A673 (cell line): Measurements from ENCODE around the gene MDN1. TPM values are rescaled to one million over a fixed set of nuclear protein-coding genes. Genes with fewer than 3 reads are reported as not detected.
"Not testable (repeated sequence)": the region's sequence is repeated elsewhere in the genome, so short reads cannot be mapped to it uniquely, and the experiment has no call there.

Experiments
- BruUV-seq: library from RNA; stranded (reverse); fragments of 400-500 nt; replicated peaks from 2 replicates; lab custom pipeline; 2021; lab: Mats Ljungman, UMichigan
- CTCF ChIA-PET: fragments of 300-600 bp; sonication (Branson Sonifier 250); formaldehyde crosslinking; loops from one replicate; lab custom pipeline; 2022; ENCODE audit warnings: antibody characterized with exemption; lab: Charles Lee
- POLR2A ChIA-PET: fragments of 300-600 bp; sonication (Branson Sonifier 250); formaldehyde crosslinking; loops from one replicate; lab custom pipeline; 2022; ENCODE audit warnings: antibody characterized with exemption; ENCODE audit not compliant: low non-redundant PET; lab: Charles Lee
- DNase-seq: peaks from one replicate; pipeline ENCODE4 v3.0.0-alpha.2; 2015; ENCODE audit warnings: low spot score
- H3K27ac ChIP-seq: fragments of 200-600 bp; sonication (generic); 2 replicates; pipeline ENCODE4 v1.5.1; 2016; ENCODE audit warnings: mixed run types, low read depth, mild to moderate bottlenecking, mixed read lengths, antibody characterized with exemption, low read length; ENCODE audit not compliant: poor library complexity, severe bottlenecking
- H3K27me3 ChIP-seq: fragments of 200-600 bp; sonication (generic); replicated peaks from 2 replicates; pipeline ENCODE4 v1.6.1; 2017; ENCODE audit warnings: mixed run types, low read depth, mild to moderate bottlenecking, mixed read lengths, antibody characterized with exemption, low read length; ENCODE audit not compliant: insufficient read depth, poor library complexity
- H3K36me3 ChIP-seq: fragments of 200-600 bp; sonication (generic); 2 replicates; pipeline ENCODE4 v1.6.1; 2016; ENCODE audit warnings: mixed run types, mild to moderate bottlenecking, mixed read lengths, antibody characterized with exemption, low read length; ENCODE audit not compliant: insufficient read depth, poor library complexity, severe bottlenecking
- H3K4me1 ChIP-seq: fragments of 200-600 bp; sonication (generic); 2 replicates; pipeline ENCODE4 v1.6.1; 2017; ENCODE audit warnings: mixed run types, mild to moderate bottlenecking, mixed read lengths, antibody characterized with exemption, low read length; ENCODE audit not compliant: insufficient read depth, poor library complexity, severe bottlenecking
- H3K4me3 ChIP-seq: fragments of 200-600 bp; sonication (generic); 2 replicates; pipeline ENCODE4 v1.5.1; 2016; ENCODE audit warnings: low read depth, mixed run types, mild to moderate bottlenecking, mixed read lengths, low read length; ENCODE audit not compliant: poor library complexity, severe bottlenecking
- H3K9me3 ChIP-seq: fragments of 200-600 bp; sonication (generic); 2 replicates; pipeline ENCODE4 v1.6.1; 2016; ENCODE audit warnings: mixed run types, low read depth, mild to moderate bottlenecking, mixed read lengths, antibody characterized with exemption, low read length; ENCODE audit not compliant: poor library complexity, severe bottlenecking
- CTCF ChIP-seq: fragments of 300-800, 200-600 bp; sonication (generic); conservative IDR thresholded peaks from 2 replicates; pipeline ENCODE4 v1.5.1; 2017; ENCODE audit warnings: low read depth, mild to moderate bottlenecking, antibody characterized with exemption, low read length, moderate library complexity, mixed read lengths
- EZH2 ChIP-seq: fragments of 200-600 bp; sonication (generic); IDR thresholded peaks from 2 replicates; pipeline ENCODE4 v1.6.1; 2017; ENCODE audit warnings: borderline replicate concordance, low read depth, mild to moderate bottlenecking, mixed read lengths, antibody characterized with exemption, low read length; ENCODE audit not compliant: poor library complexity, severe bottlenecking
- intact Hi-C: fragments of 100-400 bp; cut with micrococcal nuclease; formaldehyde crosslinking; loops from one replicate; pipeline ENCODE4 v1.10.0; 2022; ENCODE audit not compliant: unreplicated experiment
- total RNA-seq: library from RNA; stranded (reverse); gene quantifications from 2 replicates; pipeline ENCODE4 v1.2.3, GENCODE V29; 2021

MDN1 gene
- total RNA-seq, 1 experiment from 2014 or later, result 64.4 TPM

GRCh38 chr6:89830170-89830809 lies 10.7 kb upstream of the MDN1 start:
- H3K27ac ChIP-seq, result peak overlapping the region; percentile 81

GRCh38 chr6:89829472-89830169 lies 10.0 kb upstream of the MDN1 start, which contains the start of gene CASP8AP2:
Gene CASP8AP2 (plus strand): TSS chr6:89829880.
- DNase-seq, result peak; percentile 100
- ChIA-PET CTCF (interaction anchor here (0.6 kb wide), 1 partner anchor 11 kb away, joined by 5 read pairs; no protein-coding TSS in a partner anchor), POLR2A (interaction anchor here (0.6 to 1.0 kb wide), 6 partner anchors 10 to 403 kb away, joined by 3 to 11 read pairs (median 6); partner anchors contain the start of gene MDN1)
- Histone ChIP-seq H3K27me3 (no peaks in the 10 kb centered on the region), H3K27ac (peak within 1 kb of the TSS; percentile 81), H3K9me3 (no peaks in the 10 kb centered on the region), H3K4me1 (no peaks in the 10 kb centered on the region), H3K36me3 (peaks cover 25% of the 10 kb centered on the region), H3K4me3 (peak within 1 kb of the TSS; percentile 79)
- TF ChIP-seq EZH2 (no peak), CTCF (no peak)
- intact Hi-C loops, result no loop called here
- no TSS peak for BruUV-seq

More at GRCh38 chr6:89830170-89830809, 10.7 kb upstream of the MDN1 start:
- CTCF ChIA-PET, result no interaction called here
- TSS peak; percentile 56 for BruUV-seq
- H3K9me3 ChIP-seq, result no peaks in the 10 kb centered on the region
- POLR2A ChIA-PET, result interaction anchor here (0.7 kb wide), 1 partner anchor 1320 kb away, joined by 3 read pairs; no protein-coding TSS in a partner anchor
- peaks cover 25% of the 10 kb centered on the region for H3K36me3 ChIP-seq
- no peaks in the 10 kb centered on the region for H3K4me1 ChIP-seq
- peak; percentile 18 for DNase-seq
- TF ChIP-seq CTCF, result no peak
- TF ChIP-seq EZH2, result no peak
- intact Hi-C loops, result no loop called here
- no peaks in the 10 kb centered on the region for H3K27me3 ChIP-seq
- peak overlapping the region; percentile 79 for H3K4me3 ChIP-seq

- no peaks in the 10 kb centered on the region for H3K9me3 ChIP-seq
- H3K4me3 ChIP-seq, result peak overlapping the region; percentile 79
- BruUV-seq, result TSS peak; percentile 79
- TF ChIP-seq EZH2 (no peak), CTCF (no peak)
- ChIA-PET CTCF (interaction anchor here (0.6 kb wide), 1 partner anchor 11 kb away, joined by 5 read pairs; no protein-coding TSS in a partner anchor), POLR2A (interaction anchor here (0.6 to 1.0 kb wide), 5 partner anchors 9 to 404 kb away, joined by 3 to 11 read pairs (median 5); partner anchors contain the start of gene MDN1)
- H3K36me3 ChIP-seq, result peaks cover 25% of the 10 kb centered on the region
- intact Hi-C loops, result no loop called here
- no peaks in the 10 kb centered on the region for H3K27me3 ChIP-seq
- H3K4me1 ChIP-seq, result no peaks in the 10 kb centered on the region
- DNase-seq, result no peak
- H3K27ac ChIP-seq, result peak overlapping the region; percentile 63
Observed at GRCh38 chr6:89828988-89829471, 9.4 kb upstream of the MDN1 start.

GRCh38 chr6:89828475-89828987 lies 8.9 kb upstream of the MDN1 start:
- DNase-seq, intact Hi-C loops, CTCF ChIA-PET, H3K27me3 ChIP-seq, H3K9me3 ChIP-seq, BruUV-seq, H3K4me1 ChIP-seq: not testable (repeated sequence)
- H3K4me3 ChIP-seq, result peak overlapping the region; percentile 79
- H3K36me3 ChIP-seq, result peaks cover 20% of the 10 kb centered on the region
- H3K27ac ChIP-seq, result peak overlapping the region; percentile 63
- POLR2A ChIA-PET, result interaction anchor here (1.0 kb wide), 1 partner anchor 15 kb away, joined by 5 read pairs; no protein-coding TSS in a partner anchor
